K562 (cell line): ENCODE measurements around the gene AHCY. TPM values are rescaled to one million over a fixed set of nuclear protein-coding genes. Genes with fewer than 3 reads are reported as not detected.
A peak's percentile ranks its signal among the peaks of the same experiment; 100 is the strongest.

Source experiments
- ARID1B ChIP-seq: fragments of 450-650 bp; IDR thresholded peaks from 2 replicates; pipeline ENCODE4 v1.6.1; 2016; ENCODE audit warnings: antibody characterized with exemption, mild to moderate bottlenecking, inconsistent platforms
- ARNT ChIP-seq, 2 experiments: fragments of 450-650 bp; IDR thresholded peaks; 2 replicates each; pipeline ENCODE4 v1.6.1; 2016; ENCODE audit warnings: mild to moderate bottlenecking in 1 of 2
- BCOR ChIP-seq: fragments of 450-650 bp; IDR thresholded peaks from 2 replicates; pipeline ENCODE4 v1.6.1; 2016
- CBFA2T2 ChIP-seq: fragments of 450-650 bp; conservative IDR thresholded peaks from 2 replicates; pipeline ENCODE4 v1.6.1; 2017; ENCODE audit warnings: mild to moderate bottlenecking
- DPF2 ChIP-seq: fragments of 450-650 bp; IDR thresholded peaks from 2 replicates; pipeline ENCODE4 v1.6.1; 2016
- FOXK1 ChIP-seq: sonication (generic); formaldehyde crosslinking; IDR thresholded peaks from 2 replicates; pipeline ENCODE4 v1.8.0; 2022; ENCODE audit warnings: missing genetic modification reagents, mild to moderate bottlenecking, borderline replicate concordance
- HDAC2 ChIP-seq: fragments of 450-650 bp; IDR thresholded peaks from 2 replicates; pipeline ENCODE4 v1.6.1; 2016; ENCODE audit warnings: mild to moderate bottlenecking
- KDM1A ChIP-seq, 2 experiments: fragments of 450-650 bp; IDR thresholded peaks; 2 replicates each; pipeline ENCODE4 v1.6.1; 2016; ENCODE audit warnings: mild to moderate bottlenecking in 2 of 2
- MECOM ChIP-seq: fragments of 250-450 bp; sonication (Bioruptor Pico); IDR thresholded peaks from 2 replicates; pipeline ENCODE4 v1.8.0; 2022; ENCODE audit warnings: inconsistent platforms
- PCBP1 ChIP-seq: fragments of 200-400 bp; formaldehyde crosslinking; IDR thresholded peaks from 2 replicates; pipeline ENCODE4 v1.6.1; 2018; ENCODE audit warnings: mild to moderate bottlenecking, low read depth, low read length; ENCODE audit not compliant: poor library complexity, severe bottlenecking
- RBM25 ChIP-seq: fragments of 200-400 bp; formaldehyde crosslinking; IDR thresholded peaks from 2 replicates; pipeline ENCODE4 v1.6.1; 2018; ENCODE audit warnings: low read length, low read depth, moderate library complexity; ENCODE audit not compliant: severe bottlenecking
- SMARCA5 ChIP-seq: fragments of 450-650 bp; IDR thresholded peaks from 2 replicates; pipeline ENCODE4 v1.6.1; 2016
- TAF9B ChIP-seq: fragments of 450-650 bp; IDR thresholded peaks from 2 replicates; pipeline ENCODE4 v1.6.1; 2018; ENCODE audit warnings: mild to moderate bottlenecking; ENCODE audit not compliant: partially characterized antibody
- TRIM28 ChIP-seq: fragments of 450-650 bp; IDR thresholded peaks from 2 replicates; pipeline ENCODE4 v1.6.1; 2017
- ZNF121 ChIP-seq: sonication (generic); formaldehyde crosslinking; conservative IDR thresholded peaks from 2 replicates; pipeline ENCODE4 v1.8.0; 2022; ENCODE audit warnings: missing genetic modification reagents
- polyA plus RNA-seq, 8 experiments: library from polyadenylated mRNA; depleted of rRNA in 4 of 8; stranded (reverse) in 5 of 8; unstranded in 3 of 8; fragments of >200 nt; fragmentation: Nextera tagmentation in 2 of 8; fragmentation: Illumina TruSeq in 1 of 8; extraction: Ambion mirVana in 2 of 8; extraction: Trizol in 1 of 8; gene quantifications; 2 replicates each; pipeline versions ENCODE4 v1.2.1 to v1.2.3, GENCODE V29; 2011 to 2014; ENCODE audit warnings: inconsistent platforms in 1 of 8, missing spikeins in 1 of 8
- total RNA-seq, 7 experiments: library from RNA; depleted of rRNA in 6 of 7; stranded (reverse); fragments of >200 nt in 6 of 7; fragmentation: Illumina TruSeq in 2 of 7; extraction: Trizol in 2 of 7; gene quantifications; 2 replicates each; pipeline versions ENCODE4 v1.2.1 to v1.2.3, GENCODE V29; 2011 to 2021; ENCODE audit warnings: low replicate concordance in 1 of 7
- TF ChIP-seq, protein P1 (sequence below): fragments of 200-800 bp; sonication (Bioruptor generic); IDR thresholded peaks from 2 replicates; pipeline ENCODE4 v1.6.1; 2016; ENCODE audit warnings: missing genetic modification characterization, missing compliant biosample characterization
- TF ChIP-seq, protein P2 (sequence below): fragments of 250-450 bp; sonication (Bioruptor Pico); IDR thresholded peaks from 2 replicates; pipeline ENCODE4 v1.5.0; 2021
- TF ChIP-seq, protein P3 (sequence below): sonication (generic); formaldehyde crosslinking; IDR thresholded peaks from 2 replicates; pipeline ENCODE4 v1.8.0; 2022; ENCODE audit warnings: missing genetic modification reagents, mild to moderate bottlenecking, moderate library complexity, borderline replicate concordance
- TF ChIP-seq, protein P4 (sequence below): fragments of 450-650 bp; IDR thresholded peaks from 2 replicates; pipeline ENCODE4 v1.6.1; 2016; ENCODE audit warnings: missing biosample characterization, missing genetic modification characterization

AHCY gene
- total and polyA plus RNA-seq, 9 of the 15 experiments (the other 6 are each of a cell fraction or from before 2014, with no cell fraction given), result 82.5 to 269 (median 190) TPM

DNA sequence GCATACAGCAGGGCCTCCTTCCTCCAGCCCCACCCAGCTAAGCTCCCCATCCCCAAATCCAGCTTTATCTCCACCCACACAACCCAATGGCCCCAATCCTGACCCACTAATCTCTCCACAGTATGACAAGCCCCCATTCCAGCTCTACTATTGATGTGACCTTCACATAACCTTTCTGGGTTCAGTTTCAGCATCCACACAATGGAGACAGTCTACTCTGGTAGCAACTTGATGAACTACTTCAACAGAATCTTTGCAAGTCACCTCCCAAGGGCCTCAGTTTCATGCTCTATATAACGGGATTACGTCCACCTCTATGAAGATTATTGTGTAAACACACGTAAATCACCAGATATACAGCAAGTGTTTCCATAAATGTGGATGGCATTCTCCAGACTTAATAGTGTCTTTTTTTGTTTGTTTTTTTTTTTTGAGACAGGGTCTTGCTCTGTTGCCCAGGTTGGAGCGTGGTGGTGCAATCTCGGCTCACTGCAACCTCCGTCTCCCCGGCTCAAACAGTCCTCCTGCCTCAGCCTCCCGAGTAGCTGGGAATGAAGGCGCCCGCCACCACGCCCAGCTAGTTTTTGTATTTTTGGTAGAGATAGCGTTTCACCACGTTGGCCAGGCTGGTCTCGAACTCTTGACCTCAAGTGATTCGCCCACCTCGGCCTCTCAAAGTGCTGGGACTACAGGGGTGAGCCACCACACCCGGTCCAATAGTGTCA lies 1.4 kb downstream of the AHCY start (continued):
- TF ChIP-seq, protein P1, sequence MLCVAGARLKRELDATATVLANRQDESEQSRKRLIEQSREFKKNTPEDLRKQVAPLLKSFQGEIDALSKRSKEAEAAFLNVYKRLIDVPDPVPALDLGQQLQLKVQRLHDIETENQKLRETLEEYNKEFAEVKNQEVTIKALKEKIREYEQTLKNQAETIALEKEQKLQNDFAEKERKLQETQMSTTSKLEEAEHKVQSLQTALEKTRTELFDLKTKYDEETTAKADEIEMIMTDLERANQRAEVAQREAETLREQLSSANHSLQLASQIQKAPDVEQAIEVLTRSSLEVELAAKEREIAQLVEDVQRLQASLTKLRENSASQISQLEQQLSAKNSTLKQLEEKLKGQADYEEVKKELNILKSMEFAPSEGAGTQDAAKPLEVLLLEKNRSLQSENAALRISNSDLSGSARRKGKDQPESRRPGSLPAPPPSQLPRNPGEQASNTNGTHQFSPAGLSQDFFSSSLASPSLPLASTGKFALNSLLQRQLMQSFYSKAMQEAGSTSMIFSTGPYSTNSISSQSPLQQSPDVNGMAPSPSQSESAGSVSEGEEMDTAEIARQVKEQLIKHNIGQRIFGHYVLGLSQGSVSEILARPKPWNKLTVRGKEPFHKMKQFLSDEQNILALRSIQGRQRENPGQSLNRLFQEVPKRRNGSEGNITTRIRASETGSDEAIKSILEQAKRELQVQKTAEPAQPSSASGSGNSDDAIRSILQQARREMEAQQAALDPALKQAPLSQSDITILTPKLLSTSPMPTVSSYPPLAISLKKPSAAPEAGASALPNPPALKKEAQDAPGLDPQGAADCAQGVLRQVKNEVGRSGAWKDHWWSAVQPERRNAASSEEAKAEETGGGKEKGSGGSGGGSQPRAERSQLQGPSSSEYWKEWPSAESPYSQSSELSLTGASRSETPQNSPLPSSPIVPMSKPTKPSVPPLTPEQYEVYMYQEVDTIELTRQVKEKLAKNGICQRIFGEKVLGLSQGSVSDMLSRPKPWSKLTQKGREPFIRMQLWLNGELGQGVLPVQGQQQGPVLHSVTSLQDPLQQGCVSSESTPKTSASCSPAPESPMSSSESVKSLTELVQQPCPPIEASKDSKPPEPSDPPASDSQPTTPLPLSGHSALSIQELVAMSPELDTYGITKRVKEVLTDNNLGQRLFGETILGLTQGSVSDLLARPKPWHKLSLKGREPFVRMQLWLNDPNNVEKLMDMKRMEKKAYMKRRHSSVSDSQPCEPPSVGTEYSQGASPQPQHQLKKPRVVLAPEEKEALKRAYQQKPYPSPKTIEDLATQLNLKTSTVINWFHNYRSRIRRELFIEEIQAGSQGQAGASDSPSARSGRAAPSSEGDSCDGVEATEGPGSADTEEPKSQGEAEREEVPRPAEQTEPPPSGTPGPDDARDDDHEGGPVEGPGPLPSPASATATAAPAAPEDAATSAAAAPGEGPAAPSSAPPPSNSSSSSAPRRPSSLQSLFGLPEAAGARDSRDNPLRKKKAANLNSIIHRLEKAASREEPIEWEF (CRISPR knock-in tag), result no peak
- TF ChIP-seq TRIM28 (0 out of 2 replicates have a peak, but pooled peaks have one; percentile 20), CBFA2T2 (peak; percentile 28; the same call in 1 of the 2 replicates), HDAC2 (0 out of 2 replicates have a peak, but pooled peaks have one; percentile 44), KDM1A (IDR thresholded peaks at IDR 0.05) (peak; percentile 58 to 65), BCOR (peak; percentile 87), FOXK1 (0 out of 2 replicates have a peak, but pooled peaks have one; percentile 54), DPF2 (peak; percentile 15; the same call in 1 of the 2 replicates), ARNT (IDR thresholded peaks at IDR 0.05) (peak in 1 of 2 experiments; percentile 39; a peak in 2 of 4 replicates), TAF9B (no peak), MECOM (CRISPR knock-in tag) (0 out of 2 replicates have a peak, but pooled peaks have one; percentile 10), RBM25 (peak; percentile 90), ZNF121 (CRISPR knock-in tag) (peak; percentile 99), ARID1B (0 out of 2 replicates have a peak, but pooled peaks have one; percentile 18), PCBP1 (no peak), SMARCA5 (peak; percentile 80)
- TF ChIP-seq, protein P2, sequence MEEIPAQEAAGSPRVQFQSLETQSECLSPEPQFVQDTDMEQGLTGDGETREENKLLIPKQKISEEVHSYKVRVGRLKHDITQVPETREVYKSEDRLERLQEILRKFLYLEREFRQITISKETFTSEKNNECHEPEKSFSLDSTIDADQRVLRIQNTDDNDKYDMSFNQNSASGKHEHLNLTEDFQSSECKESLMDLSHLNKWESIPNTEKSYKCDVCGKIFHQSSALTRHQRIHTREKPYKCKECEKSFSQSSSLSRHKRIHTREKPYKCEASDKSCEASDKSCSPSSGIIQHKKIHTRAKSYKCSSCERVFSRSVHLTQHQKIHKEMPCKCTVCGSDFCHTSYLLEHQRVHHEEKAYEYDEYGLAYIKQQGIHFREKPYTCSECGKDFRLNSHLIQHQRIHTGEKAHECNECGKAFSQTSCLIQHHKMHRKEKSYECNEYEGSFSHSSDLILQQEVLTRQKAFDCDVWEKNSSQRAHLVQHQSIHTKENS, result no peak
- TF ChIP-seq, protein P3, sequence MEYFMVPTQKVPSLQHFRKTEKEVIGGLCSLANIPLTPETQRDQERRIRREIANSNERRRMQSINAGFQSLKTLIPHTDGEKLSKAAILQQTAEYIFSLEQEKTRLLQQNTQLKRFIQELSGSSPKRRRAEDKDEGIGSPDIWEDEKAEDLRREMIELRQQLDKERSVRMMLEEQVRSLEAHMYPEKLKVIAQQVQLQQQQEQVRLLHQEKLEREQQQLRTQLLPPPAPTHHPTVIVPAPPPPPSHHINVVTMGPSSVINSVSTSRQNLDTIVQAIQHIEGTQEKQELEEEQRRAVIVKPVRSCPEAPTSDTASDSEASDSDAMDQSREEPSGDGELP (CRISPR knock-in tag), result peak; percentile 10; the same call in 1 of the 2 replicates
- TF ChIP-seq, protein P4, sequence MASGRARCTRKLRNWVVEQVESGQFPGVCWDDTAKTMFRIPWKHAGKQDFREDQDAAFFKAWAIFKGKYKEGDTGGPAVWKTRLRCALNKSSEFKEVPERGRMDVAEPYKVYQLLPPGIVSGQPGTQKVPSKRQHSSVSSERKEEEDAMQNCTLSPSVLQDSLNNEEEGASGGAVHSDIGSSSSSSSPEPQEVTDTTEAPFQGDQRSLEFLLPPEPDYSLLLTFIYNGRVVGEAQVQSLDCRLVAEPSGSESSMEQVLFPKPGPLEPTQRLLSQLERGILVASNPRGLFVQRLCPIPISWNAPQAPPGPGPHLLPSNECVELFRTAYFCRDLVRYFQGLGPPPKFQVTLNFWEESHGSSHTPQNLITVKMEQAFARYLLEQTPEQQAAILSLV (tag), result 0 out of 2 replicates have a peak, but pooled peaks have one; percentile 9
- TF ChIP-seq, all 486 proteins: peak for 25
